IMR-90 (cell line): ENCODE measurements around the gene TPPP. TPM values are rescaled to one million over a fixed set of nuclear protein-coding genes. Genes with fewer than 3 reads are reported as not detected.

ENCODE experiments used
- ATAC-seq: fragments of 200-7000 bp; cut with Tn5 transposase; 2 replicates; pipeline ENCODE4 v1.9.1; 2020; ENCODE audit warnings: low read depth, mild to moderate bottlenecking, moderate library complexity
- BruUV-seq: library from RNA; stranded (reverse); fragments of 400-500 nt; replicated peaks from 2 replicates; lab custom pipeline; 2021; lab: Mats Ljungman, UMichigan
- CTCF ChIA-PET: fragments of 300-600 bp; formaldehyde crosslinking; extraction: SDS; loops from one replicate; lab custom pipeline; 2021; ENCODE audit warnings: antibody characterized with exemption; lab: Yijun Ruan, JAX
- POLR2A ChIA-PET: fragments of 300-600 bp; sonication (Branson Sonifier 250); formaldehyde crosslinking; loops from one replicate; lab custom pipeline; 2022; ENCODE audit warnings: antibody characterized with exemption; ENCODE audit not compliant: unreplicated experiment; lab: Charles Lee
- DNase-seq: peaks from one replicate; pipeline ENCODE4 v3.0.0; 2013
- H2AFZ ChIP-seq: replicated peaks from 2 replicates; pipeline ENCODE3; 2013; ENCODE audit warnings: low read length, mild to moderate bottlenecking; ENCODE audit not compliant: poor library complexity
- H2AK5ac ChIP-seq: 2 replicates; pipeline ENCODE4 v1.6.1; 2013; ENCODE audit warnings: low read depth, low read length, inconsistent platforms
- H2AK9ac ChIP-seq: replicated peaks from 2 replicates; pipeline ENCODE3; 2013; ENCODE audit warnings: mild to moderate bottlenecking, low read depth, low read length, moderate library complexity; ENCODE audit not compliant: poor library complexity
- H2BK120ac ChIP-seq: 2 replicates; pipeline ENCODE4 v1.6.1; 2013; ENCODE audit warnings: low read depth, low read length, inconsistent platforms
- H2BK15ac ChIP-seq: 3 replicates; pipeline ENCODE4 v1.6.1; 2013; ENCODE audit warnings: low read depth, low read length, inconsistent platforms
- H2BK20ac ChIP-seq: 2 replicates; pipeline ENCODE4 v1.6.1; 2013; ENCODE audit warnings: low read depth, mild to moderate bottlenecking, inconsistent platforms, low read length, moderate library complexity
- H2BK5ac ChIP-seq: 2 replicates; pipeline ENCODE4 v1.6.1; 2013; ENCODE audit warnings: mild to moderate bottlenecking, low read depth, low read length, inconsistent platforms; ENCODE audit not compliant: poor library complexity, severe bottlenecking
- H3K14ac ChIP-seq: replicated peaks from 2 replicates; pipeline ENCODE4 v1.6.1; 2013; ENCODE audit warnings: low read depth, low read length, inconsistent platforms
- H3K18ac ChIP-seq: 2 replicates; pipeline ENCODE4 v1.6.1; 2013; ENCODE audit warnings: low read depth, low read length, control low read depth
- H3K23ac ChIP-seq: 2 replicates; pipeline ENCODE4 v1.6.1; 2013; ENCODE audit warnings: low read depth, low read length, inconsistent platforms
- H3K27ac ChIP-seq: 2 replicates; pipeline ENCODE4 v1.5.1; 2013; ENCODE audit warnings: mild to moderate bottlenecking, control low read depth, low read length; ENCODE audit not compliant: insufficient read depth
- H3K27me3 ChIP-seq: 2 replicates; pipeline ENCODE4 v1.6.1; 2013; ENCODE audit warnings: low read length; ENCODE audit not compliant: control insufficient read depth, insufficient read depth
- H3K36me3 ChIP-seq: 2 replicates; pipeline ENCODE4 v1.6.1; 2013; ENCODE audit warnings: low read length, mixed read lengths; ENCODE audit not compliant: control insufficient read depth, insufficient read depth
- H3K4ac ChIP-seq: 2 replicates; pipeline ENCODE4 v1.6.1; 2013; ENCODE audit warnings: low read depth, low read length, inconsistent platforms
- H3K4me1 ChIP-seq: 2 replicates; pipeline ENCODE4 v1.6.1; 2013; ENCODE audit warnings: low read length, mixed read lengths; ENCODE audit not compliant: control insufficient read depth, insufficient read depth
- H3K4me2 ChIP-seq: 2 replicates; pipeline ENCODE4 v1.6.1; 2013; ENCODE audit warnings: low read depth, mild to moderate bottlenecking, control low read depth, low read length, moderate library complexity
- H3K4me3 ChIP-seq: 2 replicates; pipeline ENCODE4 v1.5.1; 2013; ENCODE audit warnings: low read depth, mild to moderate bottlenecking, control low read depth, low read length, moderate library complexity; ENCODE audit not compliant: insufficient read depth
- H3K56ac ChIP-seq: 2 replicates; pipeline ENCODE4 v1.6.1; 2013; ENCODE audit warnings: low read length, inconsistent platforms; ENCODE audit not compliant: insufficient read depth; ENCODE audit errors: extremely low read depth
- H3K79me1 ChIP-seq, 2 experiments: 2 replicates each; pipeline ENCODE4 v1.6.1; 2013; ENCODE audit warnings: low read length in 2 of 2, inconsistent platforms in 1 of 2, low read depth in 1 of 2
- H3K9ac ChIP-seq: 2 replicates; pipeline ENCODE4 v1.6.1; 2013; ENCODE audit warnings: low read depth, low read length, control low read depth
- H3K9me1 ChIP-seq: 2 replicates; pipeline ENCODE4 v1.6.1; 2013; ENCODE audit warnings: low read length, inconsistent platforms; ENCODE audit not compliant: insufficient read depth
- H3K9me3 ChIP-seq: 2 replicates; pipeline ENCODE4 v1.6.1; 2013; ENCODE audit warnings: low read length; ENCODE audit not compliant: control insufficient read depth, insufficient read depth
- H4K20me1 ChIP-seq: 2 replicates; pipeline ENCODE4 v1.6.1; 2013; ENCODE audit warnings: low read length, inconsistent platforms; ENCODE audit not compliant: insufficient read depth
- H4K5ac ChIP-seq: 2 replicates; pipeline ENCODE4 v1.6.1; 2013; ENCODE audit warnings: mild to moderate bottlenecking, low read depth, low read length, control low read depth
- H4K8ac ChIP-seq, 2 experiments: 2 replicates each; pipeline ENCODE4 v1.6.1; 2013; ENCODE audit warnings: low read depth in 2 of 2, low read length in 2 of 2, control low read depth in 1 of 2, inconsistent platforms in 1 of 2
- H4K91ac ChIP-seq: 2 replicates; pipeline ENCODE4 v1.6.1; 2013; ENCODE audit warnings: low read depth, low read length, inconsistent platforms; ENCODE audit not compliant: insufficient read depth
- FOS ChIP-seq: fragments of 150-350 bp; IDR thresholded peaks from 2 replicates; pipeline ENCODE4 v1.6.1; 2016; ENCODE audit warnings: low read depth, low read length
- MXI1 ChIP-seq: IDR thresholded peaks from 2 replicates; pipeline ENCODE4 v1.6.1; 2012; ENCODE audit warnings: low read depth, mild to moderate bottlenecking, low read length, moderate library complexity, borderline replicate concordance
- NFE2L2 ChIP-seq: fragments of 150-350 bp; IDR thresholded peaks from 2 replicates; pipeline ENCODE4 v1.6.1; 2016; ENCODE audit warnings: low read depth, mild to moderate bottlenecking, low read length
- POLR2A ChIP-seq: IDR thresholded peaks from 2 replicates; pipeline ENCODE4 v1.6.1; 2012; ENCODE audit warnings: mild to moderate bottlenecking, low read depth, low read length
- RAD21 ChIP-seq: IDR thresholded peaks from 2 replicates; pipeline ENCODE4 v1.6.1; 2012; ENCODE audit warnings: low read length, improper control_type of control experiment
- RFX5 ChIP-seq: IDR thresholded peaks from 2 replicates; pipeline ENCODE4 v1.8.0; 2012; ENCODE audit warnings: low read depth, mild to moderate bottlenecking, low read length, moderate library complexity
- SMC3 ChIP-seq: fragments of 150-350 bp; IDR thresholded peaks from 2 replicates; pipeline ENCODE4 v1.6.1; 2016; ENCODE audit warnings: low read depth, mild to moderate bottlenecking, antibody characterized with exemption, low read length, moderate library complexity
- WGBS, 2 experiments: methylation state at CpG; one replicate each; pipeline versions ENCODE4 v1.1.5 to v1.1.7; 2013; ENCODE audit warnings: missing lambda C conversion rate in 2 of 2; ENCODE audit not compliant: insufficient read length in 1 of 2; ENCODE audit errors: extremely low coverage in 2 of 2; 5-methylcytosine and 5-hydroxymethylcytosine counted together
- dilution Hi-C: fragments of 300-500 bp; cut with HindIII; formaldehyde crosslinking; loops from one replicate; pipeline ENCODE4 v1.14.3; 2018; ENCODE audit warnings: low sequenced_read_pairs; ENCODE audit not compliant: unreplicated experiment
- in situ Hi-C: fragments of 300-500 bp; cut with MboI; formaldehyde crosslinking; loops from 3 replicates; pipeline ENCODE4 v1.14.3; 2019; ENCODE audit warnings: low sequenced_read_pairs, inconsistent platforms, mixed read lengths
- intact Hi-C: fragments of 100-400 bp; cut with micrococcal nuclease; formaldehyde crosslinking; loops from 2 replicates; pipeline ENCODE4 v1.10.0; 2022
- polyA plus RNA-seq, 3 experiments: library from polyadenylated mRNA; depleted of rRNA; stranded (reverse); fragments of >200 nt; gene quantifications; 2 replicates each; pipeline ENCODE4 v1.2.3, GENCODE V29; 2012; ENCODE audit warnings: low replicate concordance in 1 of 3
- total RNA-seq: library from RNA; depleted of rRNA; stranded (reverse); fragments of >200 nt; gene quantifications from 2 replicates; pipeline ENCODE4 v1.2.3, GENCODE V29; 2012

TPPP gene
- total and polyA plus RNA-seq, 2 of the 4 experiments (the other 2 are of a cell fraction): under 0.01 to 0.07 TPM

- ATAC-seq: no peak
- DNase-seq: no peak
- no peak overlapping the region for H2BK15ac ChIP-seq
- TF ChIP-seq NFE2L2 (no peak), MXI1 (no peak), FOS (no peak), RAD21 (no peak), RFX5 (no peak), POLR2A (no peak), SMC3 (no peak)
- H3K56ac ChIP-seq: no peak overlapping the region
- no peak overlapping the region for H3K4ac ChIP-seq
- H4K5ac ChIP-seq: no peak overlapping the region
- CTCF ChIA-PET: no interaction called here
- intact Hi-C loops: no loop called here
- H2BK20ac ChIP-seq: no peak overlapping the region
- peaks cover 20% of the 10 kb centered on the region for H3K36me3 ChIP-seq
- H3K9me1 ChIP-seq: 0 out of 2 replicates have a peak, but pooled peaks cover 1% of the 10 kb centered on the region
- no peak overlapping the region for H3K14ac ChIP-seq
- H3K27me3 ChIP-seq: no peaks in the 10 kb centered on the region
- H3K4me1 ChIP-seq: no peaks in the 10 kb centered on the region
- no peak overlapping the region for H3K23ac ChIP-seq
- no TSS peak for BruUV-seq
- H3K4me3 ChIP-seq: no peak overlapping the region
- in situ Hi-C loops: no loop called here
- WGBS, 2 experiments: 92% methylated on average over 21 of the region's 35 CpGs; no CpG with 5 or more reads in 1 of the 2 experiments
- H3K9ac ChIP-seq: no peak overlapping the region
- no peak overlapping the region for H2AFZ ChIP-seq
- H2AK9ac ChIP-seq: no peak overlapping the region
- H2BK120ac ChIP-seq: no peak overlapping the region
- no peak overlapping the region for H4K91ac ChIP-seq
- H4K8ac ChIP-seq: no peak overlapping the region
- H4K20me1 ChIP-seq: no peaks in the 10 kb centered on the region
- H3K9me3 ChIP-seq: no peaks in the 10 kb centered on the region; the same call in 1 of the 2 replicates
- dilution Hi-C loops: no loop called here
- H2BK5ac ChIP-seq: no peak overlapping the region
- no peak overlapping the region for H3K4me2 ChIP-seq
- no peak overlapping the region for H2AK5ac ChIP-seq
- POLR2A ChIA-PET: no interaction called here
- no peaks in the 10 kb centered on the region for H3K79me1 ChIP-seq
- H3K18ac ChIP-seq: no peak overlapping the region
- no peak overlapping the region for H3K27ac ChIP-seq
Measured at GRCh38 chr5:640461-641330, 52.5 kb downstream of the TPPP start.
